Measurements from ENCODE around the gene FAM50B.

Gene FAM50B

DNA sequence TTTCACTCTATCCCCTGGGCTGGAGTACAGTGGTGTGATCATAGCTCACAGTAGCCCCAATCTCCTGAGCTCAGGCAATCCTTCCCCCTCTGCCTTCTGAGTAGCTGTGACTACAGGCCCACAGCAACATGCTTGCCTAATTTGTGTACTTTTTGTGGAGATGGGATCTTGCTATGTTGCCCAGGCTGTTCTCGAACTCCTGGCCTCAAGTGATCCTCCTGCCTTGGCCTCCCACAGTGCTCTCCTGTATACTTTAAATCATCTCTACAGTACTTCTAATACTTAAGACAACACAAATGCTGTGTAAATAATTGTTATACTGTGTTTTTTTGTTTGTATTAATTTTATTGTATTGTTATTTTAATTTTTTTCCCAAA is 39.7 kb upstream of the FAM50B start:
- DNase-seq (ENCODE audit: extremely low spot score): no peak
- TF ChIP-seq TARDBP (IDR thresholded peaks at IDR 0.05): no peak
- no peak for TF ChIP-seq ELF4 (IDR thresholded peaks at IDR 0.05)
- TF ChIP-seq BHLHE40 (IDR thresholded peaks at IDR 0.05; ENCODE audit: borderline replicate concordance): no peak
- no peak for TF ChIP-seq FOXM1 (IDR thresholded peaks at IDR 0.05; ENCODE audit: borderline replicate concordance)
- TF ChIP-seq ZNF384 (IDR thresholded peaks at IDR 0.05): no peak
- no peak for TF ChIP-seq FOXK2 (IDR thresholded peaks at IDR 0.05)
- no peak for TF ChIP-seq CTBP1 (IDR thresholded peaks at IDR 0.05; ENCODE audit: borderline replicate concordance)
- TF ChIP-seq NFRKB (IDR thresholded peaks at IDR 0.05): no peak
- TF ChIP-seq LEF1 (IDR thresholded peaks at IDR 0.05; ENCODE audit: borderline replicate concordance): no peak
- TF ChIP-seq L3MBTL2 (conservative IDR thresholded peaks at IDR 0.05): no peak
- no peak for TF ChIP-seq SP1 (IDR thresholded peaks at IDR 0.05)
- POLR2A ChIA-PET: no interaction called here
- CTCF ChIA-PET: interaction anchor here (1.2 kb wide), 1 partner anchor 16 kb away, joined by 3 read pairs; no protein-coding TSS in a partner anchor

GRCh38 chr6:3809982-3810381 is 39.2 kb upstream of the FAM50B start:
- POLR2A ChIA-PET: interaction anchor here (1.2 kb wide), 1 partner anchor 208 kb away, joined by 3 read pairs; no protein-coding TSS in a partner anchor
- TF ChIP-seq PKNOX1 (IDR thresholded peaks at IDR 0.05) (no peak), FOXA1 (IDR thresholded peaks at IDR 0.05) (no peak), CTBP1 (IDR thresholded peaks at IDR 0.05; ENCODE audit: borderline replicate concordance) (no peak), LEF1 (IDR thresholded peaks at IDR 0.05; ENCODE audit: borderline replicate concordance) (no peak), ARNT (IDR thresholded peaks at IDR 0.05) (no peak), L3MBTL2 (conservative IDR thresholded peaks at IDR 0.05) (no peak), SP1 (IDR thresholded peaks at IDR 0.05) (no peak), NFRKB (IDR thresholded peaks at IDR 0.05) (no peak), SUZ12 (IDR thresholded peaks at IDR 0.05) (no peak)
- CTCF ChIA-PET: interaction anchor here (1.2 kb wide), 2 partner anchors 15 to 39 kb away, joined by 3 read pairs; no protein-coding TSS in a partner anchor
- no peak for DNase-seq (ENCODE audit: extremely low spot score)

- ChIA-PET CTCF (interaction anchor here (1.1 to 1.2 kb wide), 2 partner anchors 10 to 38 kb away, joined by 3 read pairs; no protein-coding TSS in a partner anchor), POLR2A (no interaction called here)
- no peak for DNase-seq (ENCODE audit: extremely low spot score)
- TF ChIP-seq BHLHE40 (IDR thresholded peaks at IDR 0.05; ENCODE audit: borderline replicate concordance) (no peak), ZNF384 (IDR thresholded peaks at IDR 0.05) (no peak), FOXM1 (IDR thresholded peaks at IDR 0.05; ENCODE audit: borderline replicate concordance) (no peak), ELF4 (IDR thresholded peaks at IDR 0.05) (no peak), CTBP1 (IDR thresholded peaks at IDR 0.05; ENCODE audit: borderline replicate concordance) (no peak), HDGF (IDR thresholded peaks at IDR 0.05; ENCODE audit: borderline replicate concordance) (no peak), L3MBTL2 (conservative IDR thresholded peaks at IDR 0.05) (no peak), NFRKB (IDR thresholded peaks at IDR 0.05) (no peak), FOXA1 (IDR thresholded peaks at IDR 0.05) (no peak), ARNT (IDR thresholded peaks at IDR 0.05) (no peak), PKNOX1 (IDR thresholded peaks at IDR 0.05) (no peak)
Observed at GRCh38 chr6:3811191-3811590, 38.0 kb upstream of the FAM50B start.

- TF ChIP-seq HDGF (IDR thresholded peaks at IDR 0.05; ENCODE audit: borderline replicate concordance) (no peak), TARDBP (IDR thresholded peaks at IDR 0.05) (no peak), ZNF384 (IDR thresholded peaks at IDR 0.05) (no peak), FOXK2 (IDR thresholded peaks at IDR 0.05) (no peak), SUZ12 (IDR thresholded peaks at IDR 0.05) (no peak), ARNT (IDR thresholded peaks at IDR 0.05) (no peak), CTBP1 (IDR thresholded peaks at IDR 0.05; ENCODE audit: borderline replicate concordance) (no peak), ELF4 (IDR thresholded peaks at IDR 0.05) (no peak), BHLHE40 (IDR thresholded peaks at IDR 0.05; ENCODE audit: borderline replicate concordance) (no peak), NFRKB (IDR thresholded peaks at IDR 0.05) (no peak), FOXM1 (IDR thresholded peaks at IDR 0.05; ENCODE audit: borderline replicate concordance) (no peak)
- DNase-seq (ENCODE audit: extremely low spot score): no peak
- ChIA-PET POLR2A (no interaction called here), CTCF (interaction anchor here (1.1 kb wide), 1 partner anchor 182 kb away, joined by 4 read pairs; no protein-coding TSS in a partner anchor)
Observed at GRCh38 chr6:3812596-3812995, 36.6 kb upstream of the FAM50B start.

GRCh38 chr6:3813150-3813780 is 35.9 kb upstream of the FAM50B start:
- ChIA-PET POLR2A (no interaction called here), CTCF (no interaction called here)
- DNase-seq (ENCODE audit: extremely low spot score): peak; percentile 21
- TF ChIP-seq ZNF384 (IDR thresholded peaks at IDR 0.05) (no peak), TARDBP (IDR thresholded peaks at IDR 0.05) (no peak), LEF1 (IDR thresholded peaks at IDR 0.05; ENCODE audit: borderline replicate concordance) (no peak), SP1 (IDR thresholded peaks at IDR 0.05) (no peak), ELF4 (IDR thresholded peaks at IDR 0.05) (no peak), FOXA1 (IDR thresholded peaks at IDR 0.05) (no peak)

- no peak for TF ChIP-seq ELF4 (IDR thresholded peaks at IDR 0.05)
- TF ChIP-seq CTBP1 (IDR thresholded peaks at IDR 0.05; ENCODE audit: borderline replicate concordance): no peak
- no peak for TF ChIP-seq SUZ12 (IDR thresholded peaks at IDR 0.05)
- no peak for TF ChIP-seq ARNT (IDR thresholded peaks at IDR 0.05)
- no peak for TF ChIP-seq PKNOX1 (IDR thresholded peaks at IDR 0.05)
- no peak for DNase-seq (ENCODE audit: extremely low spot score)
- CTCF ChIA-PET: no interaction called here
- POLR2A ChIA-PET: no interaction called here
Observed at GRCh38 chr6:3813918-3814317, 35.3 kb upstream of the FAM50B start.
